Inflammatory macrophage (primary cell): ENCODE results near the gene PPM1H.
"Not testable (repeated sequence)": the region's sequence is repeated elsewhere in the genome, so short reads cannot be mapped to it uniquely, and the experiment has no call there.

ENCODE experiments used
- DNase-seq, 2 donors: peaks; one replicate each; pipeline ENCODE4 v3.0.0-alpha.2; 2020 to 2022

The PPM1H gene

DNA sequence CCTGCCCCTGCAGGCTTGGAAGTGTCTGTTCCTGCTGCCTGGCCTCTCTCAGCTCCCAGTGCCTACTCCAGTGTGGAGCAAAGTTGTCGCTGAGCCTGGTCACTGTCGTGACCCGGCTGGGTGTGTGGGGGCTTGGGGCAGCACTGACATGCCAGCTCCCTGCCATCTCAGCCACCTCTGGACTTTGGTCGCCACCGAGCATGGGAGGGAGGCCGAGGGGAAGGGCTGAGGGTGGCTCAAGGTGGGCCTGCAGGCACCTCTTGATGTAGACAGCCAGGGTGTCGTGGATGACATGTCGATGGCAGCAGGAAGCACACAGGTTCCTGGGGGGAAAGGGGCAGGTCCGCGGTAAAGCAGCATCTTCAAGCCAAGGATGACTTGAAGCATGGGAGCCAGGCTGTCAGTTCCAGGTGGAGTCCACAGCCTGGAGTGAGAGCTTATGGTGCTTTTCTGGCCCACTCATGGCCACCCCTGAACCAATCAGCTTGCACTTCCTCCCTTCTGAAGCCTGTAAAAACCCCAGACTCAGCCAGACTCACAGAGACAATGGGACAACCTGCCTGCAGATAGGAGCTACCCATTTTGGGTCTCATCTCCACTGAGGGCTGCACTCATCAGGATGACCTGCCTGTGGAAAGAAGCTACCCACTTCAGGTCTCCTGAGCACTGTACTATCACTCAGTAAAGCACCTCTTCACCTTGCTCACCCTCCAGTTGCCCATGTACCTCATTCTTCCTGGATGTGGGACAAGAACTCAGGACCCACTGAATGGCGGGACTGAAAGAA lies 258.2 kb downstream of the PPM1H start:
- no peak for DNase-seq

DNA sequence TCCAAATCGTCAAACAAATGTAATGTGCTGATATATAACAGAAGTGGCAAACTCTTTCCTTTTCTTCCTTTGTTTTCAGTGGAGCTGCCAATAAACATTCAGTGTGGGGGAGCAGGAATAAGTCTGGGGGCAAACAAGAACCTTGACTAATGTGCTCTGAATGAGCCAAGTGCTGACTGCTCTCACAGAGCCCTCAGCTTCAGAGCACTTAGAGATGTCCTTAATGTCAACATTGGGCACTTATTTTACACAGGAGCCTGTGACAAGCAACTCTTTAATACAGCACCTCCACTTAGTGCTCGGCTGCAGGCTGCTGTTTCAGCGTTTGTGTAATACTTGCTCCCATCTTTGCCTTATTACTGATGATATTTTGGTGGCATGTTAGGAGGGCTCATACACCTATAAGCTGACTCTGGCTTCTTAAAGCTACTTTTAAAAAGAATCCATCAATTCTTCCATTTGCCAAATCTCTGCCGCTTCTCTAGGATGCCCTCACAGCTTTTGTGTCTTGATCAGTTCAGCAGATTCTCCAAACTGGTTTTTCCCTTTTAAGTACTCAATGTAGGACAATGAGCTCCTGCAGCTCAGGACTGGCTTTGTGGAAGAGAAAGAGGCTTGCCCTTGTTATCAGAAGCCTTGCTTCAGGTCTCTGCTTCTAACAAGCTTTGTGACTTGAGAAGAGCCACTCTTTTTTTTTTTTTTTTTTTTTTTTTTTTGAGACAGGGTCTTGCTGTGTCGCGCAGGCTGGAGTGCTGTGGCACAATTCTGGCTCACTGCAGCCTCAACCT lies 261.7 kb downstream of the PPM1H start:
- no peak for DNase-seq

DNA sequence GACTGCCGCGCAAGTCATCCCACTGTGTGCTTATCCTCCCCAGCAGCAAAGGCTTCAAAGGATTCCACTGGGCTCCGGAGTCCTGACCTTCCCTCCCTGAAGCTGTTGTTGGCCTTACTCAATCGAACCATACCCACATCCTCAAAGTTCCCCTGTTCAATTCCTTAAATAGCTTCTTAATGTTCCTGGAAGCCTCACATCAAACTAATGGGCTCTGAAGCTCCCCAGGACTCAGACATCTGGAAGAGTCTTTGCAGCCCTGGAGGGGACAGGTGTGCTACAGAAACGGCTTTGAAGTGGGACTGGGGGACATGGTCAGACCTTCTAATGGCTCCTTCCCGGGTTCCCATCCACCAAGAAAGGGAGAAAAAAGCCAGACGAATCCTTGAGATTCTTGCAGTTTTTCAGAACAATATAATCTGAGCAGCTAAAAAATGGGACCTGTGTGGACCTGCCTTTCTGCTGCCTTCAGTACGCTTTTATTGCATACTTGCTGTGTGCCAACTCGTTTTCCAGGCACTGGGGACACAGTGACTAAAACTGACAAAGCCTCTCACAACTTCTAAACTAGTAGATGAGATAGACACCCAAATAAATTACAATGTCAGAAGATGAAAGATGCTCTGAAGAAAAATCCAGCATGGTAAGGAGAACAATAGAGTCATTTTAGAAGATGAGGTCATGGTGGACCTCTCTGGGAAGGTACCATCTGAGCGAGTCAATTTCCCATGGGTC lies 263.8 kb downstream of the PPM1H start:
- DNase-seq, result peak in 1 of 2 donors; percentile 6

DNA sequence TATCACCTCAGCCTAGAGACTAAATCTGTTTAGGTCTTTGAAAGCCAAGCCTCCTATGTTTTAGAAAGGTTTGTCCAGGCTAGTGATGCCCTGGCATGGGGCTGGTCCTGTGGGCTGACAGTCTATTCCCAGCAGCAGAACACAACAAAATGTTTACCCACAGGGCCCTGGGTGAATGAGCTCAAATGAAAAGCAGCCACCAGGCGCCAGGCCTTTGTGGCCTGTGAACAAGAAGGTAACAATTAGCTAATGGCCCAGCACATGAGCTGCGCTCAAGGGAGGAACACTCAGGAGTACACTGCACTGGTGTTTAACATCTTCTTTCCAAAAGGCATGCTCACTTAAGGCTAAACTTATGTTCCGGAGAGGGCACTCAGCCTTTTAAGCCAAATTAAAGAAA lies 266.2 kb downstream of the PPM1H start:
- no peak for DNase-seq

DNA sequence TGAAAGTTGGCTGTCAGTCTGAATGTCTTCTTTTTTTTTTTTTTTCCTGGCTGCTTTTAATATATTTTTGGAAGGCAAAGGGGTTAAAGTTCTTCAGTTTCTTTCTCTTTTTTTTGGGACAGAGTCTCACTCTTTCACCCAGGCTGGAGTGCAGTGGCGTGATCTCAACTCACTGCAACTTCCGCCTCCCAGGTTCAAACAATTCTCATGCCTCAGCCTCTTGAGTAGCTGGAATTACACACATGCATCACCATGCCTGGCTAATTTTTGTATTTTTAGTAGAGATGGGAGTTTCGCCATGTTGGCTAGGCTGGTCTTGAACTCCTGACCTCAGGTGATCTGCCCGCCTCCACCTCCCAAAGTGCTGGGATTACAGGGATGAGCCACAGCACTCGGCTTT lies 270.0 kb downstream of the PPM1H start:
- DNase-seq, result not testable (repeated sequence)

DNA sequence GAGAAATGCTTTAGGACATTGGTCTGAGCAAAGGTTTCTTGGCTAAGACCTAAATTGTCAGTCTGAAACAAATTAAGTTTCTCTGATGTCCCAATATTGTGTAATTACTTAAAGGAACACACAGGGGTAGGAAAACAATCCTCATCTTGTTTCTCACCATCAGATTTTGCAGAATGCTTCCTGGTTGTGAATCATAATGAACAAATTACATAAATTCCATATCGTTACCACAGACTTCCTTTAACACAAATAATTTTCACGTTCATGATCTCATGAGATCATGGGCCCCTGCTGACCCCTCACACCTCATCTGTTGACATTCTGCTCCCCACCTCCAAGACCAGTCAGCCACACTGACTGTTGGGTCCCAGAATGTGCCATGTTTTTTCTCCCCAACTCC lies 274.2 kb downstream of the PPM1H start:
- peak in 1 of 2 donors; percentile 42 for DNase-seq

DNA sequence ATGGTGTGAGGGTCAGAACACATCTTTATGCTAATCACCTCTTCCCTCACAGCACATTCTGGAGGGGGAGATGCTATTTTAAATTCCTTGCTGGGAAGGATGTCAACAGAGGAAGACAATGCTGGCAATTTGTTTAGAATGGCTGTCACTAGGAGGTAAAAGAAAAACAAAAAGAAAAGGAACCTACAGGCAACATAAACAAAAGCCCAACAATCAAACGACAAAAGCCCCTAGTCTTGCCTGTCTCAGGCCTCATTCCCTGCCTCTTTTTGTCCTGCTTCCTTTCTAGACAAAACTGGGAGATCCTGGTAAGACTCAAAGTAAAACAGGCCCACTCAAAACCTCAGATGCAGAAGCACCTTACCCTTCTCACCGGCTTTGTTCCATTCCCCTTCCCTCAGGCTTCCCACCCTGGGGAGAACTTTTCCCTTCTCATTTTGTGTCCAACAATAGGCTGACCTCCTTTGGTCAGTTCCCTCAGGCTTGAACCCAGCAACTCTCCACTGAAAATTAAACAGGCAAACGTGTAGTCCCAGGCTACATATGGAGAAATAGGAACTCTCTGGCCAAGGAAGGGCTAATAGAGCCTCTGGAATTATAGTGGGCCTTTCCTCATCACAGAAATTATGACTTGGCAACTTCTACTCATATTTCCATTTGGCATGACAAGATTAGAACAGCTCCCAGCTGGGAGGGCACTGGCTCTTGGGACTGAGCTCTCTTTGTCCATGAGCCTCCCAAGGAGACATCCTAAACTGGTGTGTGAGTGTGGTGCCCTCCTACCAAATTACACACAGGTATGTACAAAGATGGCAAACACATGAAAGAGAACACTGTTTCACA lies 275.3 kb downstream of the PPM1H start:
- DNase-seq, result no peak

DNA sequence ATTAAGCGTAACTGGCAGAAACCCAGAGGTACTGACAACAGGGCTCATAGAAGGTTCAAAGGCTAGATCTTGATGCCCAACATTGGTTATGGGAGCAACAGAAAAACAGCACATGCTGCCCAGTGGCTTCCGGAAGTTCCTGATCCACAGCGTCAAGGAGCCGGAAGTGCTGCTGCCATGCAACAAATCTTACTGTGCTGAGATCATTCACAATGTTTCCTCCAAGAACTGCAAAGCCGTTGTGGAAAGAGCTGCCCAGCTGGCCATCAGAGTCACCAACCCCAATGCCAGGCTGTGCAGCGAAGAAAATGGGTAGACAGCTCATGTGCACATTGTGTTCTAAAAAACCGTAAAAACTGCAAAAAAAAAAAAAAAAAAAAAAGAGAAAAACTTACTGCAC lies 276.0 kb downstream of the PPM1H start:
- no peak for DNase-seq

DNA sequence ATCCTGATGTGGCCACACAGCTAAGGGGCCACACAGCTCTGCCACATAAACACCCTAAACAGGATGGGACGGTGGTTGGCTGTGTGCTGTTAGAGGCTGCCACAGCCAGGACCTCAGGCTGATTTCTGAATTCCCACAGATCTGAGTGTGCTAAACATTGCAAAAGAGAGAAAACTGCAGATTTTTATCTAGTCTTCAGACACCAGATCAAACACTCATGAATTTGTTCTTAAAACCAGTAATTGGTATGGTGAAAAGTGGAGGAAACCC lies 277.7 kb downstream of the PPM1H start:
- DNase-seq, result no peak

DNA sequence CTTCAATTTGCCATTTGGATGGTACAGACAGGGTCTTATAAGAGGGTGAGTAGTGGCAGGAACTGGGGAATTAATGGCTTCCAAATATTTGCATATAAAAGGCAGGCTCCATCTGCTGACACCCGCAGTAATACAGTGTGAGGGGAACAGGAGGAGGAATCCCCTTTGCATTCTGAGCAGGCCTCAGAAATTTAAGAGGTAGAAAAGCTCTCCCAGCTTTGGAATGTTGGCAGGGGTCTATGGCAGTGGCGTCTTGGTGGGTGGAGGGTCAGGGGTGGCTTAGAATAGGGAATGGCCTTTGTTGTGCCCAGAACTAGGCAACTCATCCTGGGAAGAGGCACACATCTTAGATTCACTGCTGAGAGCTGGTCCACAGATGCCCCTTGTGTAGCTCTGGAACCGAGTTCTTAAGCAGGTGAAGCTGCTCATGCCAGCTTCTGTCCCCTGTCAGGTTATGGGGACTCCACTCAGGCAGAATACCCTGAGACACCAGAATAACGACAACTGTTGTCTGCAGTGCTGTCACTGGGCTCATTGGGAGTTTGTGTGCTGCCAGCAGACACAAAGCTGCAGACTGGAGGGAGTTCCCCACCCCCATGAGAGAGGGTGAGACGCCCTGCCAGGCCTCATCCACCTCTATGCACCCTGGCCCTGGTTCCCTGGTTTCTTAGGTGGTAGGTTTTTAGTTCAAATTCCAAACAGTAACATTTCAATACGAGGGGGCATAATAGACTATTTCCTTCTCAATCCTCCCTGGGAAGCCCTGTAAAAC lies 278.2 kb downstream of the PPM1H start:
- DNase-seq, result no peak

DNA sequence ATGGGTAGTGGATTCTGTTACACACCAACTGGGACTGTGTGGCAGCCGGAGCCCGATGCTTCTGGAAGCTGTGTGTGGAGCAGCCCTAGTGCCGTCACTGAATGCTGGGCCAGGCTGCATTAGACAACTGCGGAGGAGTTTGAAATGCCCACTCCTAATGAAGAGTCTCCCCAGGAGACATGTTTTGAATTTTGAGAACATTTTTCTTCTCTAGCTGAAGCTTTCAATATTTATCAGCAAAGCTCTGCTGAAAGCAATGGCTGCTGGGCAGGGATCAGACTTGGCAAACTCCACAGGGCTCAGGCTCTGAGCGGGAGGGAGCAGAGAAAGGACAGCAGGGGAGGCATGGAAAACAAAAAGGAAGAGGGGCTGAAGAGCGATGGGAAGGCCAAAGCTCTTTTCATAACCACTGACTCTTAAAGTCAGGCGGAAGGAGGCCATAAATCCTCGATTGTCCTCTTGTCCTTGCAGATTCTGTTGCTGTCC lies 279.2 kb downstream of the PPM1H start:
- DNase-seq, result no peak

DNA sequence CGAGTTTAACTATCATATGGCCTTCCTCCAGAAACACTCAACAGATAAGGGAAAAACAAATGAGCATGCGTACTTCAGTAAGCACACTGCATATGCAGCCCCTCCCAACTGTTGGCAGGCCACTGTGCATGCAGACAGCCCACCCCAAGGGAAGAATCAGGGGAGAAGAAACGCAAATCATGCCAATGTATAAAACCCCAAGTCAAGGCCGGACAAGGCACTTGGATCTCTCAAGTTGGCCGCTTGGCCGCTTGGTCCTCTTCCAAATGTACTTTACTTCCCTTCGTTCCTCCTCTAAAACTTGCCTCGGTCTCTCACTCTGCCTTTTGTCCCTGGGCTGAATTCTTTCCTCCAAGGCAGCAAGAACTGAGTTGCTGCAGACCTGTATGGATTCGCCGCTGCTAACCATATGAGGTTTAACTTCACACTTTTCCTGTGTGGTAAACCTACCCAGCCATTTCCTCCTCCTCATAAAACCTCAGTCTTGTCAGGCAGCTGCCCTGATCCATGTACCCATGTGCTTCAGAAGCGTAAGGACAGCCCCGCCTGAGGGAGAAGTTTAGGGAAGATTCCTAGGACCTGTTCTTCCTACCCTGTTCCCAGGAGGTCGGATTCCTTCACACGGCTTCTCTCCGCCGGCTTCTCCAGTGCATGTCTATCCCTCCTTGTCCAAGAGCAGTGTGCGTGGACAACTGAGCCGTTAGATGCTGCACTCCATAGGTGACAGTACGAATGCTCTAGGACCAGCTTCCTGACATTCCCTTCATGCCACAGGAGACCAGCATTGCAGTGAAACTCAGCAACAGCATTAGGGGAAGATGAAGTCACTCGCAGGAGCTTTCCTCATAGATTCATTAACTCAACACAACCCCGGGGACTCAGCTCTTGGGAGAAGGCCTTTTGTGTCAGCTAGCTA lies 280.4 kb downstream of the PPM1H start:
- DNase-seq, result no peak

DNA sequence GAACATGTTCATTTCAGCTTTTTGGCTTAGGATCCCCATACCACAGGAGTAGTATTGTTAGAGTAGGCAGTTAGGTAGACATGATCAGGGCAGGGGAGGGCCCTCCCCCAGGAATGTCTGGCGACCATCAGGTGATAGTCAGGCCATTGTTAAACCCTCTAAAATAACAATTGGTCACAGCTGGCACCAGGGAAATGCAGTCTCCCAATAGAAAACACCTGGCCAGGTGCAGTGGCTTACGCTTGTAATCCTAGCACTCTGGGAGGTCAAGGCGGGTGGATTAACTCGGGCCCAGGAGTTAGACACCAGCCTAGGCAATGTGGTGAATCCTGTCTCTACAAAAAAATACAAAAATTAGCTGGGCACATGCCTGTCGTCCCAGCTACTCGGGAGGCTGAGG lies 281.2 kb downstream of the PPM1H start:
- no peak for DNase-seq

DNA sequence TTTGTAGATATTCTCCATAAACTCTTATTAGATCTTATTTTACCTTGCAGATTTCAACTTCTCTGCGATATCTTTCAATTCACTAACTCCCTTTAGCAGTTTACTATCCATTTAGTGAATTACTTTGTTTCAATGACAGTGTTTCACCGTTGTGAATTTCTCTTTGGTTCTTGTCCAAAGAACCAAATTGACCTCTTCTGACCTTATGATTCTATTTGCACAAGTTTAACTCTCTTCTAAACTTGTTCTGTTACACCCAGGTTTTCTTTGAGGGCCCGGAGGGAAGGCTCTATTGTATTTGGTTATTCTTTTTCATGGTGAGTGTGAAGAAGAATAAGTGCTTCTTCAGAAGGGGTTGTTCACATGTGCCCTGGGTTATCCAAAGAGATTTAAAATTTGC lies 281.6 kb downstream of the PPM1H start:
- DNase-seq, result no peak

DNA sequence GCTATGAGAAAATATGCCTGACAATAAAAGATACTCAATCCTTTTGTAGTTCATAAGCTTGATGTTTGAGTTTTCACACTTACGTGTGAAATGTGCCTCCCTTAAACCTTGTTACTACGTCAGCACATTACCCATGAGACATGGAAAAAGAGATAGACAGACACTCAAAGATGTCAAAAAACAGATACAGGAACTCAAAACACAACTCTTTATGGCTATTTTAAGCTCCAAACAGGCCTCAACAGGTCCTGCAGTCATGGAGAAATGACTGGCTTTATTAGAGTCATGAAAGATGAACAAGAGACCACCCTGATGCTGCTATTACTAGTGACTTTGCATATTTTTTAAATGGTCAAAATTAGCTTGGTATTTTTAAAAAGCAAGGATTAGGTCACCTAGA lies 283.8 kb downstream of the PPM1H start:
- DNase-seq, result no peak

DNA sequence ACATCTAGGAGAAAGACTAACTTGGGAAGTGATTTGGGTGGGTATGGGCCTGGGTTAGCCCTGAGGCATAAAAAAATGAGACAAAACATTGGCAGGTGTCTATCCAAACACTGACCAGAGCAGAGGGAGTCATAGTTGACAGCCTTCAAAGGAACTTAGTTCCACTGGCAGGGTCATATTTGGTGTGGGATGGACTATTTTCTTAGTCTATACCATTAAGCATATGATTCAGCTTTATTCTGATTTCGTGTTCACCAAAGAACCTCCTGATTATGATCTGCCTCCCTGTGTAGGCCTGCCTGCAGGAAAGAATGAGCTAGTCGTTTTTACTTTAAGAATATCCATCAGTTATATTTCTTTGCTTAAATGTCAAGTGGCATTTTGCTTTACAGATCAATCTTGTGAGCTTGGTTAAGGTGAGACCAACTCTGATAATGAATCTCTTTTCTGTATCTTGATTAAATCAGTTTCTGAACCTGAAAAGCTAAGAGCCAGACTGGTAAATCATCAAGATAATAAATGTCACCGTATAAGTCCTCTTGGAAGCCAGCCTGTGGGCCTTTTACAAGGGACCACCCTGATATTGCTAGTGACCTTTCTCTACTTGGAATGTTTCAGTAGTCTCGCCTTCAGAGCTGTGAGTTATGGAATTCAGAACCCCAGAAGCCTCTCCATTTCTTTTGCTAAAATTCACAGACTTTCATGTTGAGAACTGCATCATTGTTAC lies 285.4 kb downstream of the PPM1H start:
- no peak for DNase-seq

DNA sequence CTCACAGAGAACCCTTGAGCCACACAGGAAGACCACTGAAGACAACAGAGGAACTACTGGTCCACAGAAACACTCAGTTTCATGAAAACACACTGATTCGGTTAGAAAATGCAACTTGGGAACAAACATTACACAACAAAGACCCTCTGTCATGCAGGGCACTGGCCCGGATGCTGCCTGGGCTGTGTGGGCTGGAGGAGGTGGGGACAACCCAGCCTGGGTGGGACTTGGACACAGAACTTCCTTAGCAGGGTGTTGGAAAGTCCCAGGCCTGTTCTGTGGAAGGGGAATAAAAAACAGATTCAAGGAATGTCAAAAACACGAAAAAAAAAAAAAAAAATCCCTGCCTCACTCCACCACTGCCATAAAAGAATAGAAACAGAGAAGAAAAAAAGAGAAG lies 287.4 kb downstream of the PPM1H start:
- DNase-seq, result peak; percentile 29 to 60

DNA sequence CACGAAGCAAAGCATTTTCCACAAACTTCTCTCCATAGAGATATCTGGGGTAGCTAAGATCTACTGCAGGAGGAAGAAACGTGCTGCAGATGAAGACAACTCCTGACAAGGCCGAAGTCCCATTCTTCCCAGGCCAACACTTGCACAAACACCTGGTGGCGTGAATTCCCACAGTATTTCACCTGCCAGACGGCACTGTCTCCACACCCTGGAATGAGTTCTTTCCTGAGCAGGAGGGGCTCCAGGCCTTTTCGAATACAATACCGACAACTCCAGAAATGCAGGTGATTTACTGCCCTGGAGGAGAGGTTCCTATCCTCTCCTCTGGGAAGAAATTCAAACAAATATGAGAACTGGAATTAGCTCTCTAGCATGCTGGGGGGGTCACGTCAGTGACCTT lies 288.4 kb downstream of the PPM1H start:
- no peak for DNase-seq

DNA sequence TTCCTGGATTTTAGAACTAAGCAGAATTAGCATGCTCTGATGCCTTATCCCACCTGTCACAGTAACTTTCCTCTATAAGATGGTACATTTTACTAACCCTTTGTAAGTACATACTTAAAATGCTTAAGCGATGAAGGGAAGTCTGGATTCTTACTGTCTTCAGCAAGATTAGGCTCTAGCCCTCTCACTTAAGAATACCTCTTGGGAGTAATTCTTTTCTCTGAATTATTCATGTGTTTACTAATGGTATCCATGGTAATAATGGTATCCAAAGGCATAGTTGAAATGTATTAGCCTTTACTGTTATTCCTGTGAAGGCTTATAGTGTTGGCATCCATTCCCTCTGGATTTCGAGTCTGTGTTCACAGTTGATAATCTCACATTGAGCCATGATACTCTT lies 291.5 kb downstream of the PPM1H start:
- DNase-seq, result no peak

DNA sequence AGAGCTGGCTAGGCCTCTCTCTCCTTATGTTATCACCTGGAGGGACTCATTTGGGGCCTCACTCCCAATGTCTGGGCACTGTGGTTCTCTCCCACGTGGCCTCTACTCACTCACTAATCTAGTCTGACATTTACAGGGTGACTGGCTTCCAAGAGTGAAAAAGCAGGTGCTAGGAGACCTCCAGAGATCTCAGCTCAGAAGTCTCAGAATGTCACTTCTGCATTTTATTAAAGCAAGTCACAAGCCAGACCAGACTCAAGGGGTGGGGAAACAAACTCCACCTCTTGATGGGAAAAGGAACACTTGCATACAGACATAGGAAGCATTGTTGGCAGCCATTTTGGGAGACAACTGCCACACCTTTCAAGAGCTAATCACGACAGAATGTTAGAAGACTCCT lies 292.5 kb downstream of the PPM1H start:
- DNase-seq, result peak; percentile 19 to 30
